Measurements from ENCODE around the gene PATE1.

The PATE1 gene

GRCh38 chr11:125784678-125785077, 38.6 kb downstream of the PATE1 start:
- no peak for TF ChIP-seq CTCF (IDR thresholded peaks at IDR 0.05; ENCODE audit: insufficient read depth, low read depth, low read length, missing control alignments)
- no peak overlapping the region for H3K4me3 ChIP-seq (ENCODE audit: low read length)
- no peak for DNase-seq (ENCODE audit: low read depth)

- TF ChIP-seq CTCF (IDR thresholded peaks at IDR 0.05; ENCODE audit: insufficient read depth, low read depth, low read length, missing control alignments): no peak
- no peak for DNase-seq (ENCODE audit: low read depth)
- no peak within 1 kb of the TSS for H3K4me3 ChIP-seq (ENCODE audit: low read length)
These were observed 41.7 kb downstream of the PATE1 start, which contains the start of gene PATE3 for GRCh38 chr11:125787827-125788226. Gene PATE3, plus strand, starts transcription at chr11:125788127. Its CDS starts 25 bp downstream, at chr11:125788152.

- no peak for DNase-seq (ENCODE audit: low read depth)
- no peak overlapping the region for H3K4me3 ChIP-seq (ENCODE audit: low read length)
- no peak for TF ChIP-seq CTCF (IDR thresholded peaks at IDR 0.05; ENCODE audit: insufficient read depth, low read depth, low read length, missing control alignments)
These were observed 44.7 kb downstream of the PATE1 start for GRCh38 chr11:125790825-125791224.

DNA sequence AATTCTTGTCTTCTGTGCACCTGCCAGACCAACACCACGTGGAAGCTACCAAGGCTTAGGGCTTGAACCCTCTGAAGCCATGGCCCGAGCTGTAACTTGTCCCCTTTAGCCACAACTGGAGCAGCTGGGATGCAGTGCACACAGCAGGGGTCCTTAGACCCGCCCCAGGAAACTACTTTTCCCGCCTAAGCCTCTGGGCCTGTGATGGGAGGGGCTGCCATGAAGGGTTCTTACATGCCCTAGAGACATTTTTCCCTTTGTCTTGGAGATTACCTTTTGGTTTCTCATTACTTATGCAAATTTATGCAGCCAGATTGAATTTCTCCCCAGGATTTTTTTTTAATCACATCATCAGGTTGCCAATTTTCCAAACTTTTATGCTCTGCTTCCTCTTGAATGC, 51.6 kb downstream of the PATE1 start:
- no peak overlapping the region for H3K4me3 ChIP-seq (ENCODE audit: low read length)
- TF ChIP-seq CTCF (IDR thresholded peaks at IDR 0.05; ENCODE audit: insufficient read depth, low read depth, low read length, missing control alignments): no peak
- DNase-seq (ENCODE audit: low read depth): no peak
